Measurements from ENCODE around the gene AFF3. TPM values are rescaled to one million over a fixed set of nuclear protein-coding genes. Genes with fewer than 3 reads are reported as not detected.

The AFF3 gene
- total RNA-seq, 4 donors from 2014 or later = 2.1 to 7.3 (median 3.5) TPM

DNA sequence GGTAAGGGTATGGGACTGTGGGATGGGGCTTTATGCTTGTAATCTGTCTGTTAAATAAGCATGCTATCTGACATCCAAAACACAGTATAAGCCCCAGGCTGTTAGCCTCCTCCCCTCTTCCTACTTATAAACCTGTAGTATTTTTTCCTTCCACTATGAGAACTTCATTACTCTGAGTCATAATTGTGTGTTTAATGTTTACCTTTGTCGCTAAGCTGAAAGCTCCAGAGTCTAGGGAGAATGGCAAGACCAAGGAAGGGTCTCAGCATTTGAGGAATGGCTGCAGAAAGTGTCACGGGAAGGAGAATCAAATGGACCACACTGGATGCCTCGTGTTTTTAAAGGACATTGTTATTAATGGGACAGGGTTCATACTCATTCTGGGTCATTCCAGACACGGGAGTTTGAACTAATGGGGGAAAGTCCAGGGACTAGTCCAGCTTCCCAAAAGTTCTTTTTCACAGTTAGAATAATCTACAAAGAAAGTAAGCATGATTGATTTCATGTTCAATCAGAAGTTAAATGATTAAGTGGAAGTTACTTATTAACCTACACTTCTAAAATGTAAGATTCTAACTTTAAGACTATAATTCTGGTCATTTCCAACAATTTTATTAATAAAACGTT lies 292.2 kb downstream of the AFF3 start:
- intact Hi-C loops (cut with DNase I; ENCODE audit: low total_unique reads) = no loop called here
- WGBS, 2 donors = 81 to 91% methylated on average over 5 of the region's 5 CpGs

DNA sequence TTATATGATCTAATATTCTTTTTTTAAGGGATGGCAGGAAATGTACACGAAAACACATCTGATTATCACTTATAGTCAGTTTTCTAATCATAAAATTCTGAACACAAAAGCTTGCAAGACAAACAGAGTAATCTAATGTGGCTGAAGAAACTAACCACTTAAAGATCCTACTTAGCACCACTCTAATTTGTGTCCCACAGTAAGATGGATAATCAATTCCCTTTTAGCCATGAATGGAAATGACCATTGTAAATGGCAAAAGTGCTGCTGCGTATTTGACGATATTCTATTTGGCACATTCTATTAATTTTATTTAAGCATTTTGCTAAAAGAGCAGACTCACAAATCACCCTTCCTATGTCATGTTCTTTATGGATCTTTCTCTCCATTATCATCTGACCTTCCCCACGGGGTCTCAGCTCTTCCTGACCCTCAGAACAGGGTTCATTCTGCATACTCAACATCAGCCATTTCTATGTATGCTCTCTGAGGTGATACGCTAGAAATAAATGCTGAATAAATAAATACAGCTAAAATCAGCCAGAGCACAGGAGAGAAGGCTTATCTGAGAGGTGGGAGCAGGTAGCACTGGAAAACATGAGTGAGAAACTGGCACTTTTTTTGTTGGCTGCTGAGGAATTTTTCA lies 295.8 kb downstream of the AFF3 start:
- no peak for DNase-seq (ENCODE audit: low spot score in 2 of 2)
- intact Hi-C loops (cut with DNase I; ENCODE audit: low total_unique reads) = no loop called here
- no peak overlapping the region for H3K4me3 ChIP-seq (ENCODE audit: low read depth, poor library complexity, severe bottlenecking)
- 89 to 93% methylated on average over 5 of the region's 5 CpGs for WGBS, 2 donors
- no peak for TF ChIP-seq POLR2A (IDR thresholded peaks at IDR 0.05)
- TF ChIP-seq, protein P1, sequence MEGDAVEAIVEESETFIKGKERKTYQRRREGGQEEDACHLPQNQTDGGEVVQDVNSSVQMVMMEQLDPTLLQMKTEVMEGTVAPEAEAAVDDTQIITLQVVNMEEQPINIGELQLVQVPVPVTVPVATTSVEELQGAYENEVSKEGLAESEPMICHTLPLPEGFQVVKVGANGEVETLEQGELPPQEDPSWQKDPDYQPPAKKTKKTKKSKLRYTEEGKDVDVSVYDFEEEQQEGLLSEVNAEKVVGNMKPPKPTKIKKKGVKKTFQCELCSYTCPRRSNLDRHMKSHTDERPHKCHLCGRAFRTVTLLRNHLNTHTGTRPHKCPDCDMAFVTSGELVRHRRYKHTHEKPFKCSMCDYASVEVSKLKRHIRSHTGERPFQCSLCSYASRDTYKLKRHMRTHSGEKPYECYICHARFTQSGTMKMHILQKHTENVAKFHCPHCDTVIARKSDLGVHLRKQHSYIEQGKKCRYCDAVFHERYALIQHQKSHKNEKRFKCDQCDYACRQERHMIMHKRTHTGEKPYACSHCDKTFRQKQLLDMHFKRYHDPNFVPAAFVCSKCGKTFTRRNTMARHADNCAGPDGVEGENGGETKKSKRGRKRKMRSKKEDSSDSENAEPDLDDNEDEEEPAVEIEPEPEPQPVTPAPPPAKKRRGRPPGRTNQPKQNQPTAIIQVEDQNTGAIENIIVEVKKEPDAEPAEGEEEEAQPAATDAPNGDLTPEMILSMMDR (IDR thresholded peaks at IDR 0.05) = no peak

More for the DNA sequence above, 292.2 kb downstream of the AFF3 start:
- H3K4me3 ChIP-seq (ENCODE audit: low read depth, poor library complexity, severe bottlenecking) = no peak overlapping the region
- DNase-seq (ENCODE audit: low spot score in 2 of 2) = no peak
- no peak for TF ChIP-seq POLR2A (IDR thresholded peaks at IDR 0.05)
- TF ChIP-seq, protein P1 (IDR thresholded peaks at IDR 0.05) = no peak

DNA sequence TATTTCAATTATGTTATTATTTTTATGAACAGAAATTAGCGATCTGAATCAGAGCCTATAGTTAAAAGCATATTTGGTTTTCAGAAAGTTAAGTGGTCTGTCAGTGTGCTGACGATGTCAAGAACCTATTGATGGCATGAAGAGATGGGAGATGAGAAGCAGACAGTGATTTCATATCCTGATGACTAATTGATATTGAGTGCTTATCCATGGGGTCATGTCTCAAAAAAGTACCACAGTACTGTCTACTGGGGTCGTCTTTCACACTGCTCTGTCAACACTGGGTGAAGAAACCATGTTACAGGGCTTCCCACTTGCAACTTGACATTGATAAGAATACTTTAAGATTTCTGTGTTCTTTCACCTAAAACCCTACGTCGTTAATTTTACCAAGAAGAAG lies 297.1 kb downstream of the AFF3 start:
- intact Hi-C loops (cut with DNase I; ENCODE audit: low total_unique reads) = no loop called here
- DNase-seq (ENCODE audit: low spot score in 2 of 2) = no peak
- 84 to 90% methylated on average over 5 of the region's 5 CpGs for WGBS, 2 donors
- no peak overlapping the region for H3K4me3 ChIP-seq (ENCODE audit: low read depth, poor library complexity, severe bottlenecking)
- no peak for TF ChIP-seq POLR2A (IDR thresholded peaks at IDR 0.05)
- TF ChIP-seq, protein P1 (IDR thresholded peaks at IDR 0.05) = no peak

DNA sequence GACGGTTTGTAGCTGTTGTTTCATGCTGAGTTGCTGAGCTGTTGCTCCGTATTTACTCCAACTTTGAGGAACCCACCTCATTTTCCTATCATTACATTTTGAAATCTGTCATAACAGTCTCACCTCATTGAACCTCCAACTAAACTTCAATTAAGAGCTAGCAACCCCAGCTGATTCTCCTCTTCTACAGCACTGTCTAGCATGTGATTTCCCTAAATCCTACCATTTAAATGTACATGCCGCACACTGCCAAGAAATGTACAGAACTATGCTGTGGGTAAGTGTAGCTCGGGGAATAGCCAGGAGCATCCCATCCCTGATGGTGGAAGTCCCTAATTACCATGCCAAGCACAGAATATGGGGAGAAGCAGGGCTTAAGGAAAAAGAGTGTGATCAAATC lies 299.9 kb downstream of the AFF3 start:
- H3K4me3 ChIP-seq (ENCODE audit: low read depth, poor library complexity, severe bottlenecking) = no peak overlapping the region
- WGBS, 2 donors = 73 to 76% methylated on average over 4 of the region's 4 CpGs
- intact Hi-C loops (cut with DNase I; ENCODE audit: low total_unique reads) = no loop called here
- TF ChIP-seq, protein P1 (IDR thresholded peaks at IDR 0.05) = no peak
- TF ChIP-seq POLR2A (IDR thresholded peaks at IDR 0.05) = no peak
- DNase-seq (ENCODE audit: low spot score in 2 of 2) = no peak

DNA sequence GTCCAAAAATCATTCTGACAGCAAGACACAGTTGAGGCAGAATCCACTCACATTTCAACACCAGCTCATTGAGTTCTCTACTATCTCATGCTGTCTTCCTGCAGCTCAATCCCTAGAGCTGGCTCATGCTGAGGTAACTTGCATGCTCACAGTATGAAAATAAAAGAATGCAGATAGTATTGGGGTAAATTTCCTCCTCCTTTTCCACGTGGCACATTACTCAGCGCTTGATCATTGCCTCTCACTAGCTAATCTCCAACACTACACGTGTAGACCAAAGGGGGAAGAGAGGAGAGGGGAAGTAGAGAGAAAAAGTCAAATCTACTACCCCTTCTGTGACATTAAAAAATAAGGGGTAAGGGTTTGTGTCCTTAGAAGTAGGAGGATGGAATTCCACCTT lies 300.6 kb downstream of the AFF3 start:
- TF ChIP-seq POLR2A (IDR thresholded peaks at IDR 0.05) = no peak
- TF ChIP-seq, protein P1 (IDR thresholded peaks at IDR 0.05) = no peak
- no peak overlapping the region for H3K4me3 ChIP-seq (ENCODE audit: low read depth, poor library complexity, severe bottlenecking)
- intact Hi-C loops (cut with DNase I; ENCODE audit: low total_unique reads) = no loop called here
- no peak for DNase-seq (ENCODE audit: low spot score in 2 of 2)
- WGBS, 2 donors = 59 to 61% methylated on average over 3 of the region's 3 CpGs

All from lower leg skin (tissue), 4 donors.